GM19238 (cell line): ENCODE results near the gene TCL1A.
"Not testable (repeated sequence)": the region's sequence is repeated elsewhere in the genome, so short reads cannot be mapped to it uniquely, and the experiment has no call there.

Experiments
- DNase-seq: peaks from one replicate; pipeline ENCODE4 v3.0.0; 2011; ENCODE audit warnings: low spot score; ENCODE audit not compliant: insufficient read length

Gene TCL1A

GRCh38 chr14:95677179-95677835, 36.6 kb downstream of the TCL1A start:
- no peak for DNase-seq

- DNase-seq = no peak
Measured at GRCh38 chr14:95675486-95675885, 38.4 kb downstream of the TCL1A start.

GRCh38 chr14:95674613-95675012, 39.3 kb downstream of the TCL1A start:
- DNase-seq = no peak

GRCh38 chr14:95668235-95668772, 45.6 kb downstream of the TCL1A start:
- no peak for DNase-seq

- DNase-seq = no peak
Measured at GRCh38 chr14:95667249-95667693, 46.7 kb downstream of the TCL1A start.

GRCh38 chr14:95666450-95666849, 47.5 kb downstream of the TCL1A start:
- no peak for DNase-seq

GRCh38 chr14:95665530-95665929, 48.4 kb downstream of the TCL1A start:
- not testable (repeated sequence) for DNase-seq

GRCh38 chr14:95664546-95664945, 49.4 kb downstream of the TCL1A start:
- DNase-seq = no peak

GRCh38 chr14:95664066-95664465, 49.9 kb downstream of the TCL1A start:
- DNase-seq = no peak

- DNase-seq = no peak
Measured at GRCh38 chr14:95663226-95663797, 50.6 kb downstream of the TCL1A start.

- DNase-seq = no peak
Measured at GRCh38 chr14:95662376-95663186, 51.3 kb downstream of the TCL1A start.

- no peak for DNase-seq
Measured at GRCh38 chr14:95660651-95661515, 53.0 kb downstream of the TCL1A start.

- DNase-seq = no peak
Measured at GRCh38 chr14:95659990-95660385, 53.9 kb downstream of the TCL1A start.
